K562 (cell line): ENCODE data around the gene TDRD5. TPM values are rescaled to one million over a fixed set of nuclear protein-coding genes. Genes with fewer than 3 reads are reported as not detected.

ENCODE experiments used
- ATAC-seq: fragments of 200-7000 bp; cut with Tn5 transposase; 3 replicates; pipeline ENCODE4 v1.9.1; 2020; ENCODE audit warnings: moderate library complexity
- BruUV-seq: library from RNA; stranded (reverse); fragments of 400-500 nt; replicated peaks from 2 replicates; lab custom pipeline; 2021; lab: Mats Ljungman, UMichigan
- CTCF ChIA-PET: fragments of 300-600 bp; formaldehyde crosslinking; extraction: SDS; loops from one replicate; lab custom pipeline; 2021; ENCODE audit warnings: low intra/inter-chr PET ratio; lab: Yijun Ruan, JAX
- POLR2A ChIA-PET: fragments of 300-600, 350-650 bp; sonication (Branson Sonifier 250); formaldehyde crosslinking; extraction: SDS; loops from one replicate; lab custom pipeline; 2021; ENCODE audit warnings: antibody characterized with exemption, inconsistent platforms; lab: Yijun Ruan, JAX
- DNase-seq, 4 experiments: peaks; one replicate each; pipeline versions ENCODE4 v3.0.0 to v3.0.0-alpha.2; 2011 to 2018; ENCODE audit warnings: low spot score in 3 of 4, mixed read lengths in 3 of 4; ENCODE audit errors: extremely low read depth in 1 of 4
- FAIRE-seq: peaks from 2 replicates; lab custom pipeline; 2011; peaks lifted over from hg19 to GRCh38; lab: Jason Lieb, UNC
- H2AFZ ChIP-seq: 2 replicates; pipeline ENCODE4 v1.6.0; 2011; ENCODE audit warnings: low read depth, low read length, control low read depth, inconsistent platforms
- H3K27ac ChIP-seq: fragments of 200-600 bp; 3 replicates; pipeline ENCODE4 v1.8.0; 2011; ENCODE audit warnings: low read depth, mild to moderate bottlenecking, control low read depth, inconsistent platforms, low read length, moderate library complexity, mixed read lengths; ENCODE audit errors: extremely low read depth
- H3K27me3 ChIP-seq, 2 experiments: fragments of 300-600 bp in 1 of 2; 2 replicates in 1 of 2; 3 replicates in 1 of 2; pipeline versions ENCODE4 v1.6.0 to v1.8.0; 2011; ENCODE audit warnings: inconsistent platforms in 2 of 2, low read length in 2 of 2, mild to moderate bottlenecking in 1 of 2, mixed read lengths in 1 of 2, moderate library complexity in 1 of 2; ENCODE audit not compliant: control insufficient read depth in 2 of 2, insufficient read depth in 2 of 2
- H3K36me3 ChIP-seq: fragments of 300-600 bp; 3 replicates; pipeline ENCODE4 v1.8.0; 2011; ENCODE audit warnings: mild to moderate bottlenecking, low read length, inconsistent platforms; ENCODE audit not compliant: control insufficient read depth, insufficient read depth
- H3K4me1 ChIP-seq, 2 experiments: fragments of 200-600 bp in 1 of 2; replicated peaks in 1 of 2; 2 replicates in 1 of 2; 3 replicates in 1 of 2; pipeline versions ENCODE4 v1.5.1 to v1.8.0; 2011; ENCODE audit warnings: inconsistent platforms in 2 of 2, low read length in 2 of 2, mild to moderate bottlenecking in 1 of 2, mixed read lengths in 1 of 2, moderate library complexity in 1 of 2; ENCODE audit not compliant: control insufficient read depth in 2 of 2, insufficient read depth in 2 of 2
- H3K4me2 ChIP-seq: 2 replicates; pipeline ENCODE4 v1.6.1; 2011; ENCODE audit warnings: low read length, control low read depth, inconsistent platforms, mixed read lengths; ENCODE audit not compliant: insufficient read depth
- H3K4me3 ChIP-seq: fragments of 200-600 bp; sonication (generic), shearing (Covaris generic); 2 replicates; pipeline ENCODE4 v1.5.1; 2016; ENCODE audit warnings: control low read depth, inconsistent platforms
- H3K79me2 ChIP-seq: fragments of 200-600 bp; 3 replicates; pipeline ENCODE4 v1.8.0; 2011; ENCODE audit warnings: low read length, inconsistent platforms; ENCODE audit not compliant: control insufficient read depth, insufficient read depth
- H3K9ac ChIP-seq, 2 experiments: 2 replicates each; pipeline versions ENCODE4 v1.6.0 to v1.6.1; 2011; ENCODE audit warnings: low read depth in 2 of 2, low read length in 2 of 2, control low read depth in 1 of 2, inconsistent platforms in 1 of 2, mild to moderate bottlenecking in 1 of 2, mixed read lengths in 1 of 2; ENCODE audit not compliant: insufficient read depth in 1 of 2
- H3K9me1 ChIP-seq: one replicate; pipeline ENCODE4 v1.6.0; 2011; ENCODE audit warnings: inconsistent platforms, mild to moderate bottlenecking, low read length, moderate library complexity; ENCODE audit not compliant: control insufficient read depth, insufficient read depth
- H3K9me3 ChIP-seq: replicated peaks from 2 replicates; pipeline ENCODE4 v1.5.1; 2011; ENCODE audit warnings: low read depth, low read length, inconsistent platforms; ENCODE audit not compliant: control insufficient read depth, insufficient read depth
- H4K20me1 ChIP-seq: replicated peaks from 2 replicates; pipeline ENCODE4 v1.6.1; 2011; ENCODE audit warnings: low read length, inconsistent platforms, mixed read lengths; ENCODE audit not compliant: control insufficient read depth, insufficient read depth
- E2F1 ChIP-seq: sonication (generic); formaldehyde crosslinking; IDR thresholded peaks from 2 replicates; pipeline ENCODE4 v1.8.1; 2023; ENCODE audit warnings: mild to moderate bottlenecking, missing genetic modification reagents, moderate library complexity
- E4F1 ChIP-seq: fragments of 250-450 bp; sonication (Bioruptor Pico); IDR thresholded peaks from 2 replicates; pipeline ENCODE4 v1.5.0; 2021; ENCODE audit warnings: mild to moderate bottlenecking, borderline replicate concordance
- FOXM1 ChIP-seq, 2 experiments: fragments of 450-650 bp in 1 of 2; sonication (generic) in 1 of 2; formaldehyde crosslinking in 1 of 2; IDR thresholded peaks; 2 replicates each; pipeline versions ENCODE4 v1.6.1 to v1.9.0; 2017 to 2022; ENCODE audit warnings: low read depth in 2 of 2, mild to moderate bottlenecking in 2 of 2, missing genetic modification reagents in 1 of 2, moderate library complexity in 1 of 2
- MAFK ChIP-seq: IDR thresholded peaks from 2 replicates; pipeline ENCODE4 v1.6.1; 2011; ENCODE audit warnings: low read length, improper control_type of control experiment
- MITF ChIP-seq: IDR thresholded peaks from 2 replicates; pipeline ENCODE4 v1.6.1; 2014; ENCODE audit warnings: antibody characterized with exemption
- MTA1 ChIP-seq: fragments of 450-650 bp; IDR thresholded peaks from 2 replicates; pipeline ENCODE4 v1.6.1; 2017; ENCODE audit warnings: borderline replicate concordance
- SMARCB1 ChIP-seq: IDR thresholded peaks from 2 replicates; pipeline ENCODE4 v1.6.1; 2011; ENCODE audit warnings: improper control_type of control experiment, low read depth; ENCODE audit not compliant: insufficient read length
- TFE3 ChIP-seq: fragments of 450-650 bp; formaldehyde crosslinking; IDR thresholded peaks from 2 replicates; pipeline ENCODE4 v1.4.0; 2020; ENCODE audit warnings: mild to moderate bottlenecking, mixed read lengths
- ZNF77 ChIP-seq: fragments of 250-450 bp; sonication (Bioruptor Pico); IDR thresholded peaks from 2 replicates; pipeline ENCODE4 v1.5.0; 2020
- ZSCAN29 ChIP-seq: fragments of 450-650 bp; IDR thresholded peaks from 2 replicates; pipeline ENCODE4 v1.6.1; 2017
- WGBS: fragments of 100-300 bp; shearing (Covaris generic); methylation state at CpG from one replicate; pipeline ENCODE4 v1.1.6; 2016; ENCODE audit warnings: low coverage, mixed read lengths; ENCODE audit not compliant: insufficient coverage; ENCODE audit errors: missing lambda C conversion rate; 5-methylcytosine and 5-hydroxymethylcytosine counted together
- in situ Hi-C: fragments of 300-500 bp; cut with MboI; formaldehyde crosslinking; loops from 4 replicates; pipeline ENCODE4 v1.15.0; 2018; ENCODE audit warnings: inconsistent platforms, mixed read lengths
- intact Hi-C: fragments of 100-400 bp; cut with micrococcal nuclease; formaldehyde crosslinking; loops from 2 replicates; pipeline ENCODE4 v1.14.2; 2022
- polyA plus RNA-seq, 8 experiments: library from polyadenylated mRNA; depleted of rRNA in 4 of 8; stranded (reverse) in 5 of 8; unstranded in 3 of 8; fragments of >200 nt; fragmentation: Nextera tagmentation in 2 of 8; fragmentation: Illumina TruSeq in 1 of 8; extraction: Ambion mirVana in 2 of 8; extraction: Trizol in 1 of 8; gene quantifications; 2 replicates each; pipeline versions ENCODE4 v1.2.1 to v1.2.3, GENCODE V29; 2011 to 2014; ENCODE audit warnings: inconsistent platforms in 1 of 8, missing spikeins in 1 of 8
- total RNA-seq, 7 experiments: library from RNA; depleted of rRNA in 6 of 7; stranded (reverse); fragments of >200 nt in 6 of 7; fragmentation: Illumina TruSeq in 2 of 7; extraction: Trizol in 2 of 7; gene quantifications; 2 replicates each; pipeline versions ENCODE4 v1.2.1 to v1.2.3, GENCODE V29; 2011 to 2021; ENCODE audit warnings: low replicate concordance in 1 of 7
- TF ChIP-seq, protein P1 (sequence below): fragments of 250-450 bp; sonication (Bioruptor Pico); IDR thresholded peaks from 2 replicates; pipeline ENCODE4 v1.4.0; 2020; ENCODE audit warnings: mild to moderate bottlenecking

The TDRD5 gene
- total and polyA plus RNA-seq, 9 of the 15 experiments (the other 6 are each of a cell fraction or from before 2014, with no cell fraction given): 0.04 to 0.57 (median 0.26) TPM; not detected in 1

DNA sequence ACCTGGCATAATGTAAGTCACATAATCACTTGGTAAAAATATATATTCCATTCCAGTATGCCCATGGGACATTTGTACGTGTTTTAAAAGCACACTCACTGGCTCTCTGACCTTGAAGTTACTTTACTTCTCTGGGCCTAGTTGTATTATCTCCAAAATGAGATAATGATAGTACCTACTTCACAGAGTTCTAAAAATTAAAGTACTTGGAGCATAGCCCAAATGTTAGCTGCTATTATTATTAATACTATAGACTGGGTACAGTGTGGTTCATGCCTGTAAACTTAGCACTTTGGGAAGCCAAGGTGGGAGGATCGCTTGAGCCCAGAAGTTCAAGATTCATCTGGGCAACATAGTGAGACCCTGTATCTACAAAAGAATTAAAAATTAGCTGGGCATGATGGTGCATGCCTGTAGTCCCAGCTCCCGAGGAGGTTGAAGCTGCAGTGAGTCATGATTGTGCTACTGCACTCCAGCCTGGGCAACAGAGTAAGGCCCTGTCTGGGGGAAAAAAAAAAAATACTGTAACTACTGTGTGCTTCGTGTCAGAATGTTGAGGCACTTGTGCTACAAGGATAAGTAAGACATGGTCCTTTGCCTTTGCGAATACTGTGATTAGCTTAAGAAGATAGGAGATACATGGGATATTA lies 45.7 kb downstream of the TDRD5 start:
- Histone ChIP-seq H3K27me3 (peaks cover 0 to 2% of the 10 kb centered on the region in 2 experiments; a peak in 1 of 5 replicates), H3K9me3 (no peaks in the 10 kb centered on the region), H3K4me3 (no peak overlapping the region), H4K20me1 (no peaks in the 10 kb centered on the region), H3K9me1 (no peaks in the 10 kb centered on the region), H3K27ac (no peak overlapping the region), H2AFZ (no peak overlapping the region), H3K36me3 (no peaks in the 10 kb centered on the region), H3K79me2 (no peaks in the 10 kb centered on the region), H3K4me1 (no peaks in the 10 kb centered on the region), H3K4me2 (no peak overlapping the region), H3K9ac (no peak overlapping the region)
- BruUV-seq: no TSS peak
- intact Hi-C loops (no loop called here), in situ Hi-C loops (no loop called here)
- FAIRE-seq (no peak), ATAC-seq (no peak), DNase-seq (no peak)
- POLR2A ChIA-PET: interaction anchor here (0.7 to 0.9 kb wide), 2 partner anchors 13 to 68 kb away, joined by 3 read pairs; no protein-coding TSS in a partner anchor
- CTCF ChIA-PET: no interaction called here
- 2% methylated on average over 5 of the region's 5 CpGs for WGBS
- TF ChIP-seq SMARCB1 (no peak), ZNF77 (CRISPR knock-in tag) (no peak), TFE3 (CRISPR knock-in tag) (no peak), FOXM1 (IDR thresholded peaks at IDR 0.05; ENCODE audit: low read depth) (no peak), FOXM1 (CRISPR knock-in tag; IDR thresholded peaks at IDR 0.05; ENCODE audit: low read depth) (no peak), ZSCAN29 (no peak), E4F1 (CRISPR knock-in tag) (no peak), MAFK (no peak), MITF (no peak), MTA1 (no peak), E2F1 (CRISPR knock-in tag) (no peak)
- TF ChIP-seq, protein P1, sequence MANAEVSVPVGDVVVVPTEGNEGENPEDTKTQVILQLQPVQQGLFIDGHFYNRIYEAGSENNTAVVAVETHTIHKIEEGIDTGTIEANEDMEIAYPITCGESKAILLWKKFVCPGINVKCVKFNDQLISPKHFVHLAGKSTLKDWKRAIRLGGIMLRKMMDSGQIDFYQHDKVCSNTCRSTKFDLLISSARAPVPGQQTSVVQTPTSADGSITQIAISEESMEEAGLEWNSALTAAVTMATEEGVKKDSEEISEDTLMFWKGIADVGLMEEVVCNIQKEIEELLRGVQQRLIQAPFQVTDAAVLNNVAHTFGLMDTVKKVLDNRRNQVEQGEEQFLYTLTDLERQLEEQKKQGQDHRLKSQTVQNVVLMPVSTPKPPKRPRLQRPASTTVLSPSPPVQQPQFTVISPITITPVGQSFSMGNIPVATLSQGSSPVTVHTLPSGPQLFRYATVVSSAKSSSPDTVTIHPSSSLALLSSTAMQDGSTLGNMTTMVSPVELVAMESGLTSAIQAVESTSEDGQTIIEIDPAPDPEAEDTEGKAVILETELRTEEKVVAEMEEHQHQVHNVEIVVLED: no peak
